Colonic mucosa (tissue), 4 donors: Measurements from ENCODE around the gene MYO1H. TPM values are rescaled to one million over a fixed set of nuclear protein-coding genes. Genes with fewer than 3 reads are reported as not detected.

Experiments
- DNase-seq: peaks from one replicate; pipeline ENCODE4 v3.0.0-alpha.2; 2020
- H3K27ac ChIP-seq: fragments of 200-600 bp; one replicate; pipeline ENCODE4 v1.8.0; 2021
- H3K27me3 ChIP-seq: fragments of 200-600 bp; one replicate; pipeline ENCODE4 v1.8.0; 2021
- H3K36me3 ChIP-seq: fragments of 200-600 bp; one replicate; pipeline ENCODE4 v1.8.0; 2021
- H3K4me1 ChIP-seq: fragments of 200-600 bp; one replicate; pipeline ENCODE4 v1.8.0; 2021; ENCODE audit warnings: mild to moderate bottlenecking
- H3K4me3 ChIP-seq: fragments of 200-600 bp; one replicate; pipeline ENCODE4 v1.8.0; 2021
- H3K9ac ChIP-seq, 2 donors: one replicate each; pipeline ENCODE4 v1.7.0; 2013; ENCODE audit warnings: control low read depth in 2 of 2, low read depth in 2 of 2, low read length in 2 of 2
- H3K9me3 ChIP-seq: fragments of 200-600 bp; one replicate; pipeline ENCODE4 v1.8.0; 2021
- CTCF ChIP-seq: fragments of 200-600 bp; IDR thresholded peaks from one replicate; pipeline ENCODE4 v1.8.0; 2022; ENCODE audit warnings: antibody characterized with exemption, mild to moderate bottlenecking
- intact Hi-C: fragments of 100-400 bp; cut with DNase I; formaldehyde crosslinking; loops from one replicate; pipeline ENCODE4 v1.14.1; 2022
- total RNA-seq, 2 donors: library from RNA; stranded (reverse); fragmentation: NEBNext Ultra II Directional in 1 of 2; extraction: Animal tissue kit (Norgen Biotek cat#: 25700) in 1 of 2; gene quantifications; one replicate each; pipeline ENCODE4 v1.2.1, GENCODE V29; 2021
- donor health status: healthy.
- donor health status: DM: no; HTN: no; CAD: no.
- donor health status: DM: no; HTN: no; CAD: no.

MYO1H gene
- total RNA-seq, 2 donors from 2014 or later: 0.21 TPM; not detected in 1

GRCh38 chr12:109458086-109458485 lies 110.4 kb downstream of the MYO1H start:
- peak overlapping the region; percentile 64 for H3K27ac ChIP-seq
- no peak overlapping the region for H3K9ac ChIP-seq
- intact Hi-C loops: no loop called here
- no peak overlapping the region for H3K4me3 ChIP-seq
- no peak for DNase-seq
- H3K27me3 ChIP-seq: no peaks in the 10 kb centered on the region
- H3K36me3 ChIP-seq: peaks cover 37% of the 10 kb centered on the region
- H3K9me3 ChIP-seq: no peaks in the 10 kb centered on the region
- peaks cover 21% of the 10 kb centered on the region for H3K4me1 ChIP-seq
- no peak for TF ChIP-seq CTCF

DNA sequence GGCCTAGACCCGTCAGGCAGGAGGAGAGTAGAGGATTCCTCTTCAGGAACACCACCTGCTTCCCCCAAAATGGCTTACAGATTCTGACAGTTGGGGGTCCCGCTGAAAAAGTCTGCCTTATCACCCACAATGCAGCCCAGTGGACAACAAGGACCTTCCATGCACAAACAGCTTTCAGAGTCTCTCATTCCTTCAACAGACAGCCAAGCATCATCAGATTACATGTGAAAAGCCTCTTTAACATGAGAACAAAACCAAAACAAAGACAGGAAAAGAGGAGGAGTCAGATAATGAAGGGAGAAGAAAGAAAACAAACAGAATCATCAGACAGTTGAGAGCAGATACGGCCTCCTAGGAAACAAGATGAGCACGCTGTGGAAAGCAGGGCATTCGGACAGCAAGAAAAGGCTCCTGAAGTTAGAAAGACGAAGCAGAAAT lies 111.1 kb downstream of the MYO1H start:
- Histone ChIP-seq H3K9ac (peak overlapping the region; percentile 2 to 17), H3K27me3 (no peaks in the 10 kb centered on the region), H3K4me1 (peaks cover 21% of the 10 kb centered on the region), H3K4me3 (no peak overlapping the region), H3K9me3 (no peaks in the 10 kb centered on the region), H3K27ac (peak overlapping the region; percentile 64), H3K36me3 (peaks cover 33% of the 10 kb centered on the region)
- TF ChIP-seq CTCF: no peak
- intact Hi-C loops: no loop called here
- DNase-seq: no peak

DNA sequence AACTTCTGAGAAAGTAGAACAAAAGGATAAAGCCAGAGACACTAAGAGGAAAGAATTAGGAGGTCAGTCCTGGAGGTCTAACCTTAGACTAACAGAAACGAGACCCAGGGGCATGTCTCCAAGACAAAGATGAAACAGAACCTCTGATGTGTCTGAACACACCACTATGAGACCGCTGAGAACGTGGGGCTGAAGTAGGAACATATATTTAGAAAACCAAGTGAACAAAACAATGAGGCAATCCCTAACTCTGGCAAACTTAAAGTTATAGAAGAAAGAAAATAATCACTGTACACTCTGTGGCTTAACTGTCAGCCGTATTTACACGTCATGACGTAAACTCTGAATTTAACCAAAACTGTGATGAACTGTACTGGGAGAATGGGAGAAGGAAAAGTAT lies 111.5 kb downstream of the MYO1H start:
- Histone ChIP-seq H3K4me1 (peaks cover 21% of the 10 kb centered on the region), H3K9ac (peak overlapping the region in 1 of 2 donors; percentile 2), H3K4me3 (no peak overlapping the region), H3K9me3 (no peaks in the 10 kb centered on the region), H3K27ac (peak overlapping the region; percentile 64), H3K36me3 (peaks cover 29% of the 10 kb centered on the region), H3K27me3 (no peaks in the 10 kb centered on the region)
- intact Hi-C loops: no loop called here
- no peak for DNase-seq
- TF ChIP-seq CTCF: no peak

GRCh38 chr12:109460538-109460937 lies 112.8 kb downstream of the MYO1H start:
- no peak overlapping the region for H3K4me3 ChIP-seq
- intact Hi-C loops: no loop called here
- H3K4me1 ChIP-seq: peaks cover 21% of the 10 kb centered on the region
- H3K27me3 ChIP-seq: no peaks in the 10 kb centered on the region
- TF ChIP-seq CTCF: no peak
- no peak for DNase-seq
- H3K27ac ChIP-seq: peak overlapping the region; percentile 95
- peaks cover 16% of the 10 kb centered on the region for H3K36me3 ChIP-seq
- no peaks in the 10 kb centered on the region for H3K9me3 ChIP-seq
- H3K9ac ChIP-seq: peak overlapping the region; percentile 33 to 67

- H3K9ac ChIP-seq: peak overlapping the region; percentile 54 to 67
- no peaks in the 10 kb centered on the region for H3K27me3 ChIP-seq
- intact Hi-C loops: no loop called here
- TF ChIP-seq CTCF: no peak
- no peak overlapping the region for H3K4me3 ChIP-seq
- DNase-seq: peak; percentile 65
- peaks cover 21% of the 10 kb centered on the region for H3K4me1 ChIP-seq
- peak overlapping the region; percentile 95 for H3K27ac ChIP-seq
- H3K9me3 ChIP-seq: no peaks in the 10 kb centered on the region
- peaks cover 10% of the 10 kb centered on the region for H3K36me3 ChIP-seq
Observed at GRCh38 chr12:109461049-109461845, 113.5 kb downstream of the MYO1H start.
